ENCODE results near the gene OR2AT4.

OR2AT4 gene

DNA sequence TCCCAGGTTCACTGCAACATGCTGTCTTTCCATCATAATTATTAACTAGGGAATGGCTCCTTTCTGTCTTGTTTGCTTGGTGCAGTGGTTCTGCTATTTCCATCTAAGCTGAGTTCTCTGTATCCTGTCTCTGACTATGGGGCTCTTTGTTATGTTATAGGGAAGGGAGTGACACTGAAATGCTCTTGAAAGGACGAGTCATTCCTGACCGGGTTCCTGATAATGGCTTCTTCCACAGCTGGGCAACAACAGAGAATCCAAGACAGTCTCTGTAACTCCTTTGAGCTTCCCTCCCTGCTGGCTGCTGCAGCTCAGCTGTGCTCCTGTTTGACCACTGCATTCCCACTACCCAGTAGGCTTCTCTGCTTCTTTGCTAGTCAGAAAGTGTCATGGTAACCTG is 24.1 kb downstream of the OR2AT4 start:
- H3K27ac ChIP-seq = no peak overlapping the region
- TF ChIP-seq ZFX (IDR thresholded peaks at IDR 0.05) = no peak
- TF ChIP-seq, protein P1, sequence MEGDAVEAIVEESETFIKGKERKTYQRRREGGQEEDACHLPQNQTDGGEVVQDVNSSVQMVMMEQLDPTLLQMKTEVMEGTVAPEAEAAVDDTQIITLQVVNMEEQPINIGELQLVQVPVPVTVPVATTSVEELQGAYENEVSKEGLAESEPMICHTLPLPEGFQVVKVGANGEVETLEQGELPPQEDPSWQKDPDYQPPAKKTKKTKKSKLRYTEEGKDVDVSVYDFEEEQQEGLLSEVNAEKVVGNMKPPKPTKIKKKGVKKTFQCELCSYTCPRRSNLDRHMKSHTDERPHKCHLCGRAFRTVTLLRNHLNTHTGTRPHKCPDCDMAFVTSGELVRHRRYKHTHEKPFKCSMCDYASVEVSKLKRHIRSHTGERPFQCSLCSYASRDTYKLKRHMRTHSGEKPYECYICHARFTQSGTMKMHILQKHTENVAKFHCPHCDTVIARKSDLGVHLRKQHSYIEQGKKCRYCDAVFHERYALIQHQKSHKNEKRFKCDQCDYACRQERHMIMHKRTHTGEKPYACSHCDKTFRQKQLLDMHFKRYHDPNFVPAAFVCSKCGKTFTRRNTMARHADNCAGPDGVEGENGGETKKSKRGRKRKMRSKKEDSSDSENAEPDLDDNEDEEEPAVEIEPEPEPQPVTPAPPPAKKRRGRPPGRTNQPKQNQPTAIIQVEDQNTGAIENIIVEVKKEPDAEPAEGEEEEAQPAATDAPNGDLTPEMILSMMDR (conservative IDR thresholded peaks at IDR 0.05) = no peak

DNA sequence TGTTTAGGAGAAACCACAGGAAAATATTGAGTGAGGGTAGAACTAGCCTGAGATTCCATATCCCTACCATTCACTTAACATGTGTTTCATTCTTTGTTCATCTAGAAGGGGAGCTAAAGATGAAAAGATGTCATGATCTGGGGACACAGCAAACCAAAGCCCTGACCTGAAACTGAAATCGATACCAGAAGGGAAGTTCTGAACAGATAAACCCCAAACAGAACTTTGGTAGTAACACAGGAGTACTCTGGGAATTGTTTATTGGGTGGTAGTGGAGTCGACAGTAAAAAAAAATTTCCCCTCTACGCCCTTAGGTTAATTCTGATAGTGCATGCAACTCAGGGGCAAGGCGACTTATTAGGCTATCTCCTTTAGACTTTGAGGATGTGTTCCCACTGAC is 27.2 kb downstream of the OR2AT4 start:
- TF ChIP-seq ZFX (IDR thresholded peaks at IDR 0.05) = no peak
- TF ChIP-seq, protein P1 (conservative IDR thresholded peaks at IDR 0.05) = no peak
- no peak overlapping the region for H3K27ac ChIP-seq

- H3K27ac ChIP-seq = no peak overlapping the region
- TF ChIP-seq ZFX (IDR thresholded peaks at IDR 0.05) = no peak
- TF ChIP-seq, protein P1 (conservative IDR thresholded peaks at IDR 0.05) = no peak
Measured at GRCh38 chr11:75068993-75069392, 27.7 kb downstream of the OR2AT4 start.

DNA sequence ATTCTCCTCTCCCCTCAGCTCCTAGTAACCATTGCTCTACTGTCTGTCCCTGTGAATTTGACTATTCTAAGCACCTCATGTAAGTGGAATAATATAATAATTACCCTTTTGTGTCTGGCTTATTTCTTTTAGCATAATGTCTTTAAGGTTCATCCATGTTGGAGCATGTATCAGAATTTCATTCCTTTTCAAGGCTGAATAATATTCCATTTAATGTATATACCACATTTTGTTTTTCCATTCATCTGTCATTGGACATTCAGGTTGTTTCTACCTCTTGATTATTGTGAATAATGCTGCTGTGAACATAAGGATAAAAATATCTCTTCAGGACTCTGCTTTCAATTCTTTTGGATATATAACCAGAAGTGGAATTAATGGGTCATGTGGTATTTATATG is 28.1 kb downstream of the OR2AT4 start:
- H3K27ac ChIP-seq = no peak overlapping the region
- TF ChIP-seq, protein P1 (conservative IDR thresholded peaks at IDR 0.05) = no peak
- TF ChIP-seq ZFX (IDR thresholded peaks at IDR 0.05) = no peak

GRCh38 chr11:75066061-75066460 is 30.6 kb downstream of the OR2AT4 start:
- H3K27ac ChIP-seq = no peak overlapping the region
- no peak for TF ChIP-seq ZFX (IDR thresholded peaks at IDR 0.05)
- TF ChIP-seq, protein P1 (conservative IDR thresholded peaks at IDR 0.05) = no peak

DNA sequence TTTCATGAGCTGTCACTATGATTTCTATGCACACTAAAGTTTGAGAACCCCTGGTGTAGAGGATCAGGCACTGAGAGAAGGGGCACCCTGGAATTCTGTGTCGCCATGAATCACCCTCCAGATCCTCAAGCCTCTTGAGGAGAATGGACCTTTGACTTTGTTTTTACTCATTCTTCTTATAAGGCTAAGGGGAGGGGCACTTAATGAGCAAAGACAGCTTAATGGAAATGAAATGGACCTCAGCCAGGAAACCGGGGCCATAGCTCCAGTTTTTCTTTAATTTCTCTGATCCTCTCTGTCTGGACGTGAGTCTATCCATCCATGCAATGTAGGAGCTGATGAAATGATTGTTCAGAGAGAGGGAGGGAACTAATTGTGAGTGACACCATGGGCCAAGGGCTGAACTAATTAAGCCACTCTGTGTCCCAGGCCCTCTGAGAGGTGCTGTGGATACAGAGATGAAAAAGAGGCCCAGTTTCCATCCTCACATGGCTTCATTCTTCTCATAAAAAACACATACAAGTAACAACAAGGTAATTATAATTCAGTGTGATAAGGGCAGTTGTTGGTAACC is 32.8 kb downstream of the OR2AT4 start:
- TF ChIP-seq, protein P1 (conservative IDR thresholded peaks at IDR 0.05) = no peak
- no peak for TF ChIP-seq ZFX (IDR thresholded peaks at IDR 0.05)
- no peak overlapping the region for H3K27ac ChIP-seq

DNA sequence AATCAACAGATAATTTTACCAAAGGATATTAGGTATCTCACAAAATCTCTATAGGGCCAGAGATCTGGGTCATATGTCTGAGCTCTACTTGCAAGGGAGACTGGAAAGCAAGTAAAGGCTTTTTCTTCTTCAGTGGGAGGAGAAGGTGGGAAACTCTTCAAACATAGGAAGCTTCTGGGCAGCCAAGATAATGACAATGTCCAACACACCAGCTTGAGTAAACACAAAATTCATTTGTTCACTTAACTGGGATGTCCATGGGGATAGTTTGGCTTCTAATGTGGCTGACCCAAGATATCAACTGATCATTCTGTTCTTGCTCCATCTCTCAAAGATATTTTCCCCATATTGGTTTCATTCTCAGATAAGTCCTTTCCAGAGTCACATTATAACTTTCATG is 37.4 kb downstream of the OR2AT4 start:
- no peak for TF ChIP-seq ZFX (IDR thresholded peaks at IDR 0.05)
- TF ChIP-seq, protein P1 (conservative IDR thresholded peaks at IDR 0.05) = no peak
- no peak overlapping the region for H3K27ac ChIP-seq

Measured in C4-2B (cell line).